SU-DHL-6 (cell line): Measurements from ENCODE around the gene PRKCA.

Experiments used
- H2AFZ ChIP-seq: fragments of 200-600 bp; sonication (generic); 2 replicates; pipeline ENCODE4 v1.6.1; 2014; ENCODE audit warnings: low read depth, mild to moderate bottlenecking, moderate library complexity, mixed read lengths, antibody characterized with exemption, low read length; ENCODE audit not compliant: severe bottlenecking
- H3F3A ChIP-seq: fragments of 200-600 bp; shearing (Covaris generic); 2 replicates; pipeline ENCODE4 v1.6.0; 2016; ENCODE audit warnings: antibody characterized with exemption, mild to moderate bottlenecking; ENCODE audit not compliant: insufficient read depth
- H3K27ac ChIP-seq: fragments of 200-600 bp; sonication (generic); 2 replicates; pipeline ENCODE4 v1.5.1; 2016; ENCODE audit warnings: low read depth, mild to moderate bottlenecking, low read length, moderate library complexity, mixed read lengths
- H3K27me3 ChIP-seq: fragments of 200-600 bp; sonication (generic), shearing (Covaris generic); 2 replicates; pipeline ENCODE4 v1.6.0; 2014; ENCODE audit warnings: mild to moderate bottlenecking, low read length
- H3K36me3 ChIP-seq: fragments of 200-600 bp; sonication (generic); 2 replicates; pipeline ENCODE4 v1.6.1; 2014; ENCODE audit warnings: mild to moderate bottlenecking, low read length, mixed read lengths
- H3K4me2 ChIP-seq: fragments of 300-600, 200-600 bp; shearing (Covaris generic), sonication (generic); 2 replicates; pipeline ENCODE4 v1.6.0; 2014; ENCODE audit warnings: low read length, low read depth, mild to moderate bottlenecking; ENCODE audit not compliant: poor library complexity, severe bottlenecking
- H3K4me3 ChIP-seq: fragments of 200-600 bp; sonication (generic); 2 replicates; pipeline ENCODE4 v1.5.1; 2014; ENCODE audit warnings: antibody characterized with exemption, low read length, mild to moderate bottlenecking, mixed read lengths; ENCODE audit not compliant: insufficient read depth, poor library complexity, severe bottlenecking
- H3K79me2 ChIP-seq: fragments of 200-600 bp; sonication (generic); 2 replicates; pipeline ENCODE4 v1.6.1; 2014; ENCODE audit warnings: mild to moderate bottlenecking, low read length, moderate library complexity; ENCODE audit not compliant: insufficient read depth
- H3K9ac ChIP-seq: fragments of 200-600 bp; sonication (generic); 2 replicates; pipeline ENCODE4 v1.7.0; 2014; ENCODE audit warnings: mild to moderate bottlenecking, low read length
- H3K9me2 ChIP-seq: fragments of 200-600 bp; sonication (generic); replicated peaks from 2 replicates; pipeline ENCODE4 v1.6.1; 2014; ENCODE audit warnings: low read length; ENCODE audit not compliant: insufficient read depth
- H3K9me3 ChIP-seq: fragments of 200-600 bp; sonication (generic); 2 replicates; pipeline ENCODE4 v1.6.1; 2014; ENCODE audit warnings: low read length, mixed read lengths; ENCODE audit not compliant: insufficient read depth
- H4K20me1 ChIP-seq: fragments of 200-600 bp; sonication (generic); 2 replicates; pipeline ENCODE4 v1.6.1; 2014; ENCODE audit warnings: low read depth, mild to moderate bottlenecking, antibody characterized with exemption, low read length, moderate library complexity, mixed read lengths
- CTCF ChIP-seq: fragments of 200-600 bp; sonication (generic); IDR thresholded peaks from one replicate; pipeline ENCODE4 v1.5.1; 2017; ENCODE audit warnings: antibody characterized with exemption, mild to moderate bottlenecking, low read length, moderate library complexity; ENCODE audit not compliant: insufficient read depth, poor library complexity, severe bottlenecking
- EZH2phosphoT487 ChIP-seq: fragments of 200-600 bp; sonication (generic), shearing (Covaris generic); conservative IDR thresholded peaks from 2 replicates; pipeline ENCODE4 v1.6.1; 2018; ENCODE audit warnings: mild to moderate bottlenecking, antibody characterized with exemption, low read length, moderate library complexity, mixed read lengths

The PRKCA gene

GRCh38 chr17:66837226-66837625, 534.8 kb downstream of the PRKCA start:
- H3K9me3 ChIP-seq = no peaks in the 10 kb centered on the region
- H3K9ac ChIP-seq = no peak overlapping the region
- no peaks in the 10 kb centered on the region for H4K20me1 ChIP-seq
- H3K4me2 ChIP-seq = no peak overlapping the region
- no peak for TF ChIP-seq CTCF
- TF ChIP-seq EZH2phosphoT487 = no peak
- no peak overlapping the region for H2AFZ ChIP-seq
- no peaks in the 10 kb centered on the region for H3F3A ChIP-seq
- no peak overlapping the region for H3K27ac ChIP-seq
- H3K27me3 ChIP-seq = no peaks in the 10 kb centered on the region
- no peaks in the 10 kb centered on the region for H3K79me2 ChIP-seq
- no peaks in the 10 kb centered on the region for H3K36me3 ChIP-seq
- H3K4me3 ChIP-seq = no peak overlapping the region
- H3K9me2 ChIP-seq = no peaks in the 10 kb centered on the region

GRCh38 chr17:66837885-66838665, 535.7 kb downstream of the PRKCA start:
- no peaks in the 10 kb centered on the region for H3K36me3 ChIP-seq
- no peaks in the 10 kb centered on the region for H3K79me2 ChIP-seq
- no peak overlapping the region for H3K27ac ChIP-seq
- no peak overlapping the region for H3K4me2 ChIP-seq
- TF ChIP-seq EZH2phosphoT487 (no peak), CTCF (no peak)
- H3F3A ChIP-seq = no peaks in the 10 kb centered on the region
- H3K9ac ChIP-seq = no peak overlapping the region
- H2AFZ ChIP-seq = no peak overlapping the region
- H3K9me3 ChIP-seq = no peaks in the 10 kb centered on the region
- no peaks in the 10 kb centered on the region for H4K20me1 ChIP-seq
- no peaks in the 10 kb centered on the region for H3K27me3 ChIP-seq
- no peaks in the 10 kb centered on the region for H3K9me2 ChIP-seq
- no peak overlapping the region for H3K4me3 ChIP-seq

GRCh38 chr17:66839616-66840015, 537.2 kb downstream of the PRKCA start:
- H3K27ac ChIP-seq = no peak overlapping the region
- H3K36me3 ChIP-seq = no peaks in the 10 kb centered on the region
- H3K9me2 ChIP-seq = no peaks in the 10 kb centered on the region
- H3K4me3 ChIP-seq = no peak overlapping the region
- H3K27me3 ChIP-seq = no peaks in the 10 kb centered on the region
- H4K20me1 ChIP-seq = no peaks in the 10 kb centered on the region
- no peak overlapping the region for H2AFZ ChIP-seq
- no peak overlapping the region for H3K9ac ChIP-seq
- H3K9me3 ChIP-seq = no peaks in the 10 kb centered on the region
- no peak overlapping the region for H3K4me2 ChIP-seq
- TF ChIP-seq EZH2phosphoT487 = no peak
- TF ChIP-seq CTCF = no peak
- H3K79me2 ChIP-seq = no peaks in the 10 kb centered on the region
- H3F3A ChIP-seq = no peaks in the 10 kb centered on the region
